HG03097 (cell line): ENCODE results near the gene ELF5.

Source experiments
- ATAC-seq: cut with Tn5 transposase; IDR thresholded peaks from one replicate; pipeline ENCODE4 v1.9.1; 2021; ENCODE audit not compliant: unreplicated experiment, low FRiP score

ELF5 gene

GRCh38 chr11:34523053-34523452 is 9.5 kb upstream of the ELF5 start:
- no peak for ATAC-seq

GRCh38 chr11:34522188-34522587 is 8.6 kb upstream of the ELF5 start:
- no peak for ATAC-seq

GRCh38 chr11:34521265-34521664 is 7.7 kb upstream of the ELF5 start:
- ATAC-seq, result no peak

GRCh38 chr11:34519595-34520235 is 6.1 kb upstream of the ELF5 start:
- no peak for ATAC-seq

GRCh38 chr11:34516247-34517040 is 2.9 kb upstream of the ELF5 start:
- ATAC-seq, result no peak

GRCh38 chr11:34514597-34514996 is 1.0 kb upstream of the ELF5 start:
- ATAC-seq, result no peak

- ATAC-seq, result no peak
These were observed 533 bp downstream of the ELF5 start for GRCh38 chr11:34512840-34513681.

- ATAC-seq, result no peak
These were observed 2.9 kb downstream of the ELF5 start for GRCh38 chr11:34510673-34511072.

GRCh38 chr11:34510218-34510617 is 3.4 kb downstream of the ELF5 start:
- ATAC-seq, result no peak

GRCh38 chr11:34509336-34509876 is 4.2 kb downstream of the ELF5 start:
- no peak for ATAC-seq

GRCh38 chr11:34508524-34508923 is 5.1 kb downstream of the ELF5 start:
- ATAC-seq, result no peak

- ATAC-seq, result no peak
These were observed 6.0 kb downstream of the ELF5 start for GRCh38 chr11:34507610-34508009.

- ATAC-seq, result no peak
These were observed 6.4 kb downstream of the ELF5 start for GRCh38 chr11:34507156-34507555.

GRCh38 chr11:34505874-34506273 is 7.7 kb downstream of the ELF5 start:
- no peak for ATAC-seq

- ATAC-seq, result no peak
These were observed 10.6 kb downstream of the ELF5 start for GRCh38 chr11:34502949-34503348.

GRCh38 chr11:34501949-34502348 is 11.6 kb downstream of the ELF5 start:
- ATAC-seq, result no peak

- no peak for ATAC-seq
These were observed 12.1 kb downstream of the ELF5 start for GRCh38 chr11:34501500-34501899.

- no peak for ATAC-seq
These were observed 13.7 kb downstream of the ELF5 start for GRCh38 chr11:34499719-34500500.

- ATAC-seq, result no peak
These were observed 17.7 kb downstream of the ELF5 start for GRCh38 chr11:34495724-34496377.

- no peak for ATAC-seq
These were observed 18.3 kb downstream of the ELF5 start for GRCh38 chr11:34495239-34495723.
